RPMI8226 (cell line): ENCODE results near the gene MASP2.
A peak's percentile ranks its signal among the peaks of the same experiment; 100 is the strongest.
"Not testable (repeated sequence)": the region's sequence is repeated elsewhere in the genome, so short reads cannot be mapped to it uniquely, and the experiment has no call there.

Experiments
- DNase-seq: peaks from one replicate; pipeline ENCODE4 v3.0.0-alpha.2; 2015

MASP2 gene

GRCh38 chr1:11046625-11047365 is at the start of gene MASP2:
Gene MASP2 (minus strand): TSS chr1:11047239. CDS start chr1:11047207, 32 bp downstream.
- DNase-seq, result no peak

- not testable (repeated sequence) for DNase-seq
Observed at GRCh38 chr1:11083784-11084183, 36.7 kb upstream of the MASP2 start.

DNA sequence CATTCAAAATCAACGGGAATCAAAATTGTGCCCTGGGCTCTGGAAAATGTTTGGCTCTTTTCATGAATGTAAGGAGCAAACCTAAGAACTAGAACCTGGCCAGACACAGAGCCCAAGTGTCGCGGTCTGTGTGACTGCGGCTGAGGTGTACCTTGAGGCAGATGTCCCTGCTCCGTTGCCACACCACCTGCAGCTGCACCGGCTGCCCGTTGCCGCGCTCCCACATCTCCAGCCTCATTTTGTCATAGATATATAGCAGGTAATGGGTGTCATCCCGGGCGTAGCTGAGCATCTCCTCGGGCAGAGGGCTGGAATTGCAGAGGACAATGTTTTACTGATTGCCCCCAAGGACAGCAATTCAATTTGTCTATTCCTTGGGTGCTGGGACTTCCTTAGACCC is 33.9 kb upstream of the MASP2 start:
- DNase-seq, result no peak

DNA sequence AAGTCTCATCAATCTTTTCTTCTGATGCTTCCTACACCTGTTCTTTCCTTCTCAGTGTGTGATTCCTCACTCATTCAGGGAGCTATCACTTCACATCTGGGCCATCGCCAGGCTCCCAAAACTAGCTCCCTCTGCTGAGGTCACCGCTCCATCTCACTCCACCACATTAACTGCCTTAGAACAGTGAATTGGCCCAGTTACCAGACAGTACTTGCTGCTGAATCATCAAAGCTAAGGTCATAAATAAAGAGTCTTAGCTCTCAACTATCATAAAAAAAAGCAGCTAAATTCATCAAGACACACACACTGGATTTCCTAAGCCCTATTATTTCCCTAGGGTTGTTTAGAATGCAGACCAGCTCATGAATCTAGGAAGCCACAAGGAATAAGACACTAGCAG is 31.6 kb upstream of the MASP2 start:
- DNase-seq, result no peak

DNA sequence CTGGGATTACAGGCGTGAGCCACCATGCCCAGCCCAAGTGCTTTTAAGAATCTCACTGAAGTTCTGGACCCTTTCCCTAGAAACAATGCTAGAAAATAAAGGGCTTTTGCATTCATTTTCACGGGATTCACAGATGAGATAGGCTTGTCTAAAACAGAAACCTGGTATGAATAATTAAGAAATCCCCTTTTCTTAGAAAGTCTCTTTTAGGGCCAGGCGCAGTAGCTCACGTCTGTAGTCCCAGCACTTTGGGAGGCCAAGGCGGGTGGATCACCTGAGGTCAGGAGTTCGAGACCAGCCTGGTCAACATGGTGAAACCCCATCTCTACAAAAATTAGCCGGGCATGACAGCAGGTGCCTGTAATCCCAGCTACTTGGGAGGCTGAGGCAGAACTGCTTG is 26.4 kb upstream of the MASP2 start:
- not testable (repeated sequence) for DNase-seq

DNA sequence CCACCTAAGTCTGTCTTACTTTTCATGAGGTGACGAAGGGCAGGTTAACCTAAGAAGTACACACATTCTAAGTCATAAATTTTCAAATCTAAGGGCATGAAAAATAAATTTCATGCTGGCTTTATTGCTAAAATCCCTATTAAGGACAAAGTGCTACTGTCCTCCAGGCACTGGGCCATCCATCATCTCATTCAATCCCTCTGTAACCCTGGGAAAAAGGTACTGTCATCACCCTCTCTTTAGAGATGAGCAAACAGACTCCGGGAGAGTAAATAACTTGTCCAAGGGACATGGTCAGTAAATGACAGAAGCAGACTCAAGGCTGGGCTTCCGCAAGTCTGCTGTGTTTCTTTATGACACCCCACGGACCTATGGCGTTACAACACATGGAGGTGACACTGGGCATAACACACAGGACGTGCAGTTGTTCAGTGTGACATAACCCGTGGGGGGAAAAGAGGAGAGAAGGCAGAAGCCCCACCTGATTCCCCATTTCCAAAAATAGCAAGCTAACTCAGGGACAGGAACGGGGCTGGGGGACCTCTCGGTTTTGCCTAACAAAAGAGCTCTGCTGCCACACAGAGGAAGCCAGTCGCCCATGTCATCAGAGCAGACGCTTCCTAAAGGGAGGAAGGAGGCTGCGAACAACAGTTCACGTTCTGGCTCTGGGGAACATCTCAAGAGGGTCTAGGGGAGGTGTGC is 25.3 kb upstream of the MASP2 start:
- DNase-seq, result no peak

- no peak for DNase-seq
Observed at GRCh38 chr1:11071463-11072215, 24.6 kb upstream of the MASP2 start.

- DNase-seq, result no peak
Observed at GRCh38 chr1:11070876-11071275, 23.8 kb upstream of the MASP2 start.

DNA sequence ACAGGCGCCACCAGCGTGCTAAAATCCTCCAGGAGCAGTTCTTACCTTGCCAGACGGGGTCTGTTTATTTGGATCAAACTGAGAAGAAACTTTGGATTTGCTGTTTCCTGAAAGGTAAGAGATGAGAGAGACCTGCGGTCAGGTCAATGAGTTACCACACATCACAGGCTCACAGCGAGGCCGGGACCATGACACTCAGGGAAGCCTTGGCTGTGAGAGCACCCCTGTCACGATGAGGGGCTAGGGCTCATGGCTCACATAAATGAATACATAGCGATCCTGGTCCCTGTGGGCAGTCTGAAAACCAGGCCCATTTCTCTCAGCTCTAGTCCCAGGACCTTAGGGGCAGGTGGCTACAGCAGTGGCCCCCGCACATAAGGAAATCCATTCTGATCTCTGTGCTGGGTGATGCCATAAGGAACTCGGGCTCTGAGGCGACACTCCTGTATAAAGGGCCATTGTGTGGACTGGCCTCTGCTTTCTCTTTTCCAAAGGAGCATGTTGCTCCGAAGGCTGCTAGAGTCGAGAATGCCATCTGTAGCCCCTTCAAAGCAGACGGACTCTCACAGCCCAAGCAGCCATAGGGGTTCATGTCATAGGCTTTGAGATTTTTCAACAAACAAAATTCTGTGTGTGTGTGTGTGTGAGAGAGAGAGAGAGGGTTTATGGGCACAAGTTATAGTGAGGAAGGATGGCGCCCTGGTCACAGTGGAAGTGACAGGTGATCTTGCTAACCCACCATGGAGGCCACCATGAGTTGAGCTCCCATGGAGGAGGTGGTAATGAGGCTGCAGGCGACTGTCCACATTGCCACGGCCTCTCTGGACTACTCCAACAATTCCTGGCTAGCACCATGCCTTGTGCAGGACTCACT is 21.8 kb upstream of the MASP2 start:
- DNase-seq, result no peak

- peak; percentile 1 for DNase-seq
Observed at GRCh38 chr1:11067716-11068599, 20.9 kb upstream of the MASP2 start.

- DNase-seq, result no peak
Observed at GRCh38 chr1:11065796-11066195, 18.8 kb upstream of the MASP2 start.

GRCh38 chr1:11064942-11065341 is 17.9 kb upstream of the MASP2 start:
- DNase-seq, result no peak

DNA sequence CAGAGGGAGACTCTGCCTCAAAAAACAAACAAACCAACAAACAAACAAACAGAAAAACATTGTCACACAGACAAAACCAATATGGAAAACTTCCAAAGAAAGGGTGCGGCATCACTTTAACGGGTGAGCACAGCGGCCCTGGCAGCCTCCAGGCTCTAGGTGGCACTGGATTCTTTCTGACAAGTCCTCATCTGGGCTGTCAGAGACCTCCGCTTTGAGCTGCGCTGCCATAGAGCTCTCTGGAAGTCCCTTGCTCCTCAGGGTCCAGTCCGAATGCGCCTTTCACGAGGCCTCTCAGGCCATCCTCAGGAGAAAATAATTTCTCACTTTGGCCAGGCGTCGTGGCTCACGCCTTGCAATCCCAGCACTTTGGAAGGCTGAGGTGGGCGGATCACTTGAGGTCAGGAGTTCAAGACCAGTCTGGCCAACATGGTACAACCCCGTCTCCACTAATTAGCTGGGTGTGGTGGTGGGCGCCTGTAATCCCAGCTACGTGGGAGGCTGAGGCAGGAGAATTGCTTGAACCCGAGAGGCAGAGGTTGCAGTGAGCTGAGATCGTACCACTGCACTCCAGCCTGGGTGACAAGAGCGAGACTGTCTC is 17.0 kb upstream of the MASP2 start:
- DNase-seq, result peak; percentile 14

DNA sequence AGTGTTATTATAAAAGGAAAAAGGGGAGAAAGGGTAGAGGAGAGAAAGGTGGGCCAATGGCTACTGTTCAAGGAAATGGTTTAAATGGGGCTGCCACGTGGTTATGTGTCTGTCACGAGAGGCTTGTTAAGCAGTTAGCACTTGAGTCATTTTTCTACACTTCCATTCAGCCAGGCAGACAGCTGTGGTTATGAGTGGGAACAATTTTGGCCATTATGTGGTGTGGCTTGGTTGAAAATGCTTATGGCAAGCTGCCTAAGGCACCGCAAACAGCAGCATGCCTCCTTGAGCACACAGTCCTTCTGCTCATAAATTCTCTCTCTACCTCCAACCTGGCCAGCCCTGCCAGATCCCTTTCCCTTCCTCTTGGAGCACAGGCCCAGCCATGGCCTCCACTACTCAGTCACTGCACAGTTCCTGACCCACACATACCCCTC is 15.9 kb upstream of the MASP2 start:
- no peak for DNase-seq

- no peak for DNase-seq
Observed at GRCh38 chr1:11061652-11062365, 14.8 kb upstream of the MASP2 start.

GRCh38 chr1:11059968-11060830 is 13.2 kb upstream of the MASP2 start, which contains the start of gene SRM:
Gene SRM (minus strand): TSS chr1:11060018. CDS start chr1:11059943, 75 bp downstream.
- peak; percentile 98 for DNase-seq

GRCh38 chr1:11059155-11059967 is 12.3 kb upstream of the MASP2 start:
- DNase-seq, result no peak

GRCh38 chr1:11058595-11059154 is 11.6 kb upstream of the MASP2 start:
- DNase-seq, result peak; percentile 83
